ENCODE measurements around the gene PIK3R1. TPM values are rescaled to one million over a fixed set of nuclear protein-coding genes. Genes with fewer than 3 reads are reported as not detected.

PIK3R1 gene
- total and polyA plus RNA-seq, 2 of the 4 experiments (the other 2 are of a cell fraction): 2.4 to 9.3 TPM

GRCh38 chr5:68261569-68262065, 46.1 kb downstream of the PIK3R1 start:
- Histone ChIP-seq H3K4ac (ENCODE audit: low read depth, low read length) (no peak overlapping the region), H4K8ac (ENCODE audit: low read depth in 2 of 2, low read length in 2 of 2) (no peak overlapping the region), H3K9ac (ENCODE audit: low read depth, low read length) (no peak overlapping the region), H3K14ac (replicated peaks; ENCODE audit: low read depth, low read length) (0 out of 2 replicates have a peak overlapping the region, but pooled peaks have one; percentile 47), H3K36me3 (ENCODE audit: control insufficient read depth, insufficient read depth, low read length) (no peaks in the 10 kb centered on the region), H2BK5ac (ENCODE audit: low read depth, low read length, poor library complexity, severe bottlenecking) (no peak overlapping the region), H3K4me3 (ENCODE audit: insufficient read depth, low read depth, low read length) (no peak overlapping the region), H3K27ac (ENCODE audit: insufficient read depth, low read length) (peak overlapping the region; percentile 2; the same call in 1 of the 2 replicates), H4K5ac (ENCODE audit: low read depth, low read length) (peak overlapping the region; percentile 52), H2AFZ (replicated peaks; ENCODE audit: low read length, poor library complexity) (no peak overlapping the region), H4K91ac (ENCODE audit: insufficient read depth, low read depth, low read length) (peak overlapping the region; percentile 58; the same call in 1 of the 2 replicates), H2AK9ac (replicated peaks; ENCODE audit: low read depth, low read length, poor library complexity) (no peak overlapping the region), H3K27me3 (ENCODE audit: control insufficient read depth, insufficient read depth, low read length) (no peaks in the 10 kb centered on the region), H3K4me1 (ENCODE audit: control insufficient read depth, insufficient read depth, low read length) (peaks cover 17% of the 10 kb centered on the region), H2AK5ac (ENCODE audit: low read depth, low read length) (no peak overlapping the region), H3K9me3 (ENCODE audit: control insufficient read depth, insufficient read depth, low read length) (no peaks in the 10 kb centered on the region), H2BK15ac (ENCODE audit: low read depth, low read length) (peak overlapping the region; percentile 70; the same call in 1 of the 3 replicates), H3K9me1 (ENCODE audit: insufficient read depth, low read length) (peaks cover 9% of the 10 kb centered on the region), H3K4me2 (ENCODE audit: low read depth, low read length) (peak overlapping the region; percentile 33; the same call in 1 of the 2 replicates), H4K20me1 (ENCODE audit: insufficient read depth, low read length) (no peaks in the 10 kb centered on the region), H2BK20ac (ENCODE audit: low read depth, low read length) (peak overlapping the region; percentile 62; the same call in 1 of the 2 replicates), H2BK120ac (ENCODE audit: low read depth, low read length) (peak overlapping the region; percentile 56), H3K56ac (ENCODE audit: extremely low read depth, insufficient read depth, low read length) (no peak overlapping the region), H3K18ac (ENCODE audit: low read depth, low read length) (peak overlapping the region; percentile 77), H3K79me1 (ENCODE audit: low read depth in 1 of 2, low read length in 2 of 2) (peaks cover 14 to 26% of the 10 kb centered on the region in 2 experiments), H3K23ac (ENCODE audit: low read depth, low read length) (peak overlapping the region; percentile 24; the same call in 1 of the 2 replicates)
- WGBS, 2 experiments (ENCODE audit: extremely low coverage in 2 of 2, insufficient read length in 1 of 2): no CpG with 5 or more reads among the region's 4 CpGs
- in situ Hi-C loops (cut with MboI; ENCODE audit: low sequenced_read_pairs) (loop anchor here (25.0 kb wide), 1 partner anchor 1449 kb away; no protein-coding TSS in a partner anchor), dilution Hi-C loops (cut with HindIII; ENCODE audit: low sequenced_read_pairs, unreplicated experiment) (no loop called here), intact Hi-C loops (cut with micrococcal nuclease) (no loop called here)
- ChIA-PET POLR2A (ENCODE audit: unreplicated experiment) (no interaction called here), CTCF (interaction anchor here (0.7 kb wide), 1 partner anchor 1055 kb away, joined by 3 read pairs; no protein-coding TSS in a partner anchor)
- no peak for ATAC-seq (ENCODE audit: low read depth)
- DNase-seq: peak; percentile 49
- peak; percentile 39 for TF ChIP-seq CTCF (conservative IDR thresholded peaks at IDR 0.05; ENCODE audit: low read depth, low read length)
- TF ChIP-seq FOS (IDR thresholded peaks at IDR 0.05; ENCODE audit: low read depth, low read length): 0 out of 2 replicates have a peak, but pooled peaks have one; percentile 5
- TF ChIP-seq RAD21 (IDR thresholded peaks at IDR 0.05; ENCODE audit: low read length): 0 out of 2 replicates have a peak, but pooled peaks have one; percentile 17
- no peak for TF ChIP-seq MAFK (IDR thresholded peaks at IDR 0.05; ENCODE audit: low read depth, low read length)
- no TSS peak for BruUV-seq (replicated peaks)
